ENCODE results near the gene TTLL12. TPM values are rescaled to one million over a fixed set of nuclear protein-coding genes. Genes with fewer than 3 reads are reported as not detected.

Gene TTLL12
- total RNA-seq, 2 donors from 2014 or later: 21.0 to 25.1 TPM

DNA sequence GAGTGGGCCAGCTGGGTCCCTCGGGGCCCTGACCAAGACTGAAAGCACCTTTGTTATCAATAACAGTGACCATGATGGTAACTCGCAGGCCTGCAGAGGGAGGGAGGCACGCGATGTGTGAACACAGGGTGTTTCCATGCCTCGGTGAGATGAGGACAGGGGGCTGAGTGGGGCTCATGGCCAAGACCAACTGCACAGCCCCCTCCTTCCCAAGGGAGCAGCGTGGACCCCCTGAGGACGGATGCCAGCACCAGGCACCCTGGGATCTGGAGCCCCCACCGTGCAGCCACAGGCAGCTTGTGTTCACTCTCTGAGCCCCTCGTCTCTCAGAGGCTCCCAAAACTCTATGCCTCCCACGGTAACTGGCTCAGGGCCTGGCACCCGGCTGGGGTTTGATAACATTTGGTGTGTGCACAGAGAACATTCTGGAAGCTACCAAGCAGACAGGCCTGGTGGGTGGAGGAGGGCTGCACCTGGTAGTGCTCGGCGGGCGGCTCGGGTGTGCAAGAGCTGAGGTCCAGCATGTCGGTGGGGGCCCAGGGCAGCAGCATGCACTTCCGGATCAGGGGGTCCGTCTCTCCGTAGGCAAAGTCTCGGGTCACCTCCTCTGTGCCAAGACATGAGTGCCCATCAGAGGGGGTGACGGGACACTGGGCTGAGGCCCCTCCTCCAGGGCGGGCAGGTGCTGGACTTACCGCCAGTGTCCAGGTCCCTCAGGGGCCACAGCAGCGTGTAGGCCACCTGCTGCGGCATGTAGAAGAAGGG is 7.6 kb downstream of the TTLL12 start:
- 92 to 95% methylated on average over 21 to 24 of the region's 25 CpGs for WGBS, 2 donors
- intact Hi-C loops (cut with DNase I): no loop called here
- H3K36me3 ChIP-seq (replicated peaks in 1 of 2; ENCODE audit: insufficient read depth in 1 of 2, low read depth in 2 of 2): peaks cover 0 to 19% of the 10 kb centered on the region in 2 donors
- H3K4me3 ChIP-seq: no peak overlapping the region
- TF ChIP-seq, protein P1, sequence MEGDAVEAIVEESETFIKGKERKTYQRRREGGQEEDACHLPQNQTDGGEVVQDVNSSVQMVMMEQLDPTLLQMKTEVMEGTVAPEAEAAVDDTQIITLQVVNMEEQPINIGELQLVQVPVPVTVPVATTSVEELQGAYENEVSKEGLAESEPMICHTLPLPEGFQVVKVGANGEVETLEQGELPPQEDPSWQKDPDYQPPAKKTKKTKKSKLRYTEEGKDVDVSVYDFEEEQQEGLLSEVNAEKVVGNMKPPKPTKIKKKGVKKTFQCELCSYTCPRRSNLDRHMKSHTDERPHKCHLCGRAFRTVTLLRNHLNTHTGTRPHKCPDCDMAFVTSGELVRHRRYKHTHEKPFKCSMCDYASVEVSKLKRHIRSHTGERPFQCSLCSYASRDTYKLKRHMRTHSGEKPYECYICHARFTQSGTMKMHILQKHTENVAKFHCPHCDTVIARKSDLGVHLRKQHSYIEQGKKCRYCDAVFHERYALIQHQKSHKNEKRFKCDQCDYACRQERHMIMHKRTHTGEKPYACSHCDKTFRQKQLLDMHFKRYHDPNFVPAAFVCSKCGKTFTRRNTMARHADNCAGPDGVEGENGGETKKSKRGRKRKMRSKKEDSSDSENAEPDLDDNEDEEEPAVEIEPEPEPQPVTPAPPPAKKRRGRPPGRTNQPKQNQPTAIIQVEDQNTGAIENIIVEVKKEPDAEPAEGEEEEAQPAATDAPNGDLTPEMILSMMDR (IDR thresholded peaks at IDR 0.05): no peak
- no peak for TF ChIP-seq POLR2A (IDR thresholded peaks at IDR 0.05)
- DNase-seq: no peak
- H3K4me1 ChIP-seq: no peaks in the 10 kb centered on the region
- no peaks in the 10 kb centered on the region for H3K9me3 ChIP-seq
- H3K27ac ChIP-seq: no peak overlapping the region
- no peaks in the 10 kb centered on the region for H3K27me3 ChIP-seq
- no peak for ATAC-seq

DNA sequence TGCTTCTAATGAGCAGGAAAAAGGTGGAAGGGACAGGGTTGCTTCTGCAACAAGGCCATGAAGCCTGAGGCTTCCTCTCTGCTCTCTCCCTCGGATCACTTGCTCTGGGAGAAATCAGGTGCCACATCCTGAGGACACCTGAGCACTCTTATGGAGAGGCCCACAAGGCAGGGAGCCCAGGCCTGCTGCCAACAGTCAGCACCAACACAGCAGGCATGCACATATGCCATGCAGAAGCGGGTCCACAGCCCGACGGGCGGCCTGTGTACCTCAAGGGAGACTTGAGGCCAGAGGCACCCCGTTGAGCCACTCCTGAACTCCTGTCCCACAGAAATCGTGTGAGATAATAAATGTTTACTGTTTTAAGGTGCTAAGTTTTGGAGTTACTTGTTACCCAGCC is 9.5 kb downstream of the TTLL12 start:
- ATAC-seq (no peak), DNase-seq (no peak)
- intact Hi-C loops (cut with DNase I): no loop called here
- Histone ChIP-seq H3K4me1 (no peaks in the 10 kb centered on the region), H3K27me3 (no peaks in the 10 kb centered on the region), H3K27ac (no peak overlapping the region), H3K4me3 (no peak overlapping the region), H3K36me3 (replicated peaks in 1 of 2; ENCODE audit: insufficient read depth in 1 of 2, low read depth in 2 of 2) (peaks cover 0 to 25% of the 10 kb centered on the region in 2 donors), H3K9me3 (no peaks in the 10 kb centered on the region)
- WGBS, 2 donors: 78 to 87% methylated on average over 7 of the region's 7 CpGs
- TF ChIP-seq, protein P1 (IDR thresholded peaks at IDR 0.05): no peak
- no peak for TF ChIP-seq POLR2A (IDR thresholded peaks at IDR 0.05)

DNA sequence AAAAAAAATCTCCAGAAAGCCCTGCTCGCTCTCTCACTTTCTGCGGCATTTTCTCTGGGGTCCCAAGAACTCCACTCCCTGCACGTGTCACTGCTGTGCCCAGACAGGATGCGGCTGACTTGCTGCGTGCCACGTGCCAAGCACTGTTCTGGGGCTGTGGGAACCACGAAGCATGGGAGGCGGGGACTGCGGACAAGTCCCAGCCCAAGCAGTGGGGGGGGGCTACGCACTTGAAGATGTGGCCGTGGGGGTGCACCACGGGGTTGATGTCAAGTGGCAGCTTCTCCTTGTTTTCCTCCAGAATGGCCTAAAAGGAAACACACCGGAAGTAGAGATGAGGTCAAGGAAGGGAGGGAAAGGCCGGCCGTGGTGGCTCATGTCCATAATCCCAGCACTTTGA is 10.8 kb downstream of the TTLL12 start:
- no peak for TF ChIP-seq POLR2A (IDR thresholded peaks at IDR 0.05)
- TF ChIP-seq, protein P1 (IDR thresholded peaks at IDR 0.05): no peak
- intact Hi-C loops (cut with DNase I): no loop called here
- Histone ChIP-seq H3K4me3 (no peak overlapping the region), H3K27me3 (no peaks in the 10 kb centered on the region), H3K9me3 (no peaks in the 10 kb centered on the region), H3K27ac (no peak overlapping the region), H3K4me1 (no peaks in the 10 kb centered on the region), H3K36me3 (replicated peaks in 1 of 2; ENCODE audit: insufficient read depth in 1 of 2, low read depth in 2 of 2) (peaks cover 9 to 31% of the 10 kb centered on the region in 2 donors)
- ATAC-seq: no peak
- no peak for DNase-seq
- 84 to 85% methylated on average over 11 to 15 of the region's 15 CpGs for WGBS, 2 donors

DNA sequence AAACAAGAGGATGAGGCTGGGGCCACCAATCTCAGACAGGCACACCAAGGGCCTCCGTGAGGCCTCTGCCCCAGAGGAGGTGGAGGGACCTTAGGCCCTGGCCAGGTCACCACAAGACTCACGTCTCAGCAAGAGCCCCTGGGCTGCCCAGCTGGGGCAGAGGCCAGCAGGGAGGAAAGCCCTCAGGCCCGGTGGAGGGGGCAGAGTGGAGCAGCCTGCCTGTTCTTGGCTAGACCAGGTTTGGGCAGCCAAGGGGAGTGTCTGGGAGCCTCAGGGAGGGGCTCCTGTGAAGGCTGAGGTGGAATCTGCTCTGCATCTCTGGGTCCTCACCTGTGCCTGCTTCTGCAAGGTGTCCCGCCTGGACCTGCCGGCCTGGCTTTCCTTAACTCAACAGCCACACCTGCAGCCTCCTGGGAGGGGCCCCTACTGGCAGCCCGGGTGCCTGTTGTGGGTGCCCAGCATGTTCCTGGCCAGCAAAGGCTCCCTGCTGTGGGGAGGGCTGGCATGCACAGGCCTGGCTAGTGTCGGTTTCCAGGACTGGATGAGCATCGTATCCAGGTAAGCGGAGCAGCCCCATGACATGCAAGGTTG is 11.9 kb downstream of the TTLL12 start:
- Histone ChIP-seq H3K27ac (no peak overlapping the region), H3K4me1 (no peaks in the 10 kb centered on the region), H3K36me3 (replicated peaks in 1 of 2; ENCODE audit: insufficient read depth in 1 of 2, low read depth in 2 of 2) (peaks cover 9 to 33% of the 10 kb centered on the region in 2 donors), H3K4me3 (no peak overlapping the region), H3K9me3 (no peaks in the 10 kb centered on the region), H3K27me3 (no peaks in the 10 kb centered on the region)
- intact Hi-C loops (cut with DNase I): no loop called here
- DNase-seq (no peak), ATAC-seq (no peak)
- TF ChIP-seq, protein P1 (IDR thresholded peaks at IDR 0.05): no peak
- TF ChIP-seq POLR2A (IDR thresholded peaks at IDR 0.05): no peak
- 91 to 94% methylated on average over 4 to 9 of the region's 9 CpGs for WGBS, 2 donors
